GM12864 (cell line): Measurements from ENCODE around the gene PLCG2.

Experiments
- DNase-seq: peaks from one replicate; pipeline ENCODE4 v3.0.0-alpha.2; 2011; ENCODE audit warnings: low read depth
- H3K4me3 ChIP-seq: 2 replicates; pipeline ENCODE4 v1.5.1; 2011; ENCODE audit warnings: mild to moderate bottlenecking, low read depth, low read length, control low read depth
- TF ChIP-seq, protein P1 (sequence below): IDR thresholded peaks from 2 replicates; pipeline ENCODE4 v1.5.1; 2011; ENCODE audit warnings: low read depth, mild to moderate bottlenecking, moderate library complexity, low read length, control low read depth, inconsistent platforms; ENCODE audit errors: missing control alignments

The PLCG2 gene

DNA sequence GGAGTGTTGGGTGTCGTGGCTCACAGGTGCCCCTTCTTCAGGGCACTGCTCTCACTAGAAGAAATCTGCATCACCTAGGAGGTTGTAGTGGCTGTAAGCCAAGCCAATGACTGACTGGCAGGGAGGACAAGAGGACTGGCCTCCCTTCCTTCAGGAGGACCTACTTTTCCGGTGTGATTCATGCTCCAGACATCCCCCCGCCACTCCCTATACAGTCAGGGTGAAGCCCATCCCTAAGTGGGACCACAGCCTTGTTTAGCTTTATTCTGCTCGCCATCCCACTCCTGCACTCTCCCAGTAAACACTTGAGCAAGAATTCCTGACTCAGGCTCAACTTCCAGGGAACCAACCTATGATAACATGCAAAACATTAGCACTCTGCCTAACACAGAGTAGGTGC lies 67.0 kb downstream of the PLCG2 start:
- H3K4me3 ChIP-seq, result no peak overlapping the region
- no peak for DNase-seq
- TF ChIP-seq, protein P1, sequence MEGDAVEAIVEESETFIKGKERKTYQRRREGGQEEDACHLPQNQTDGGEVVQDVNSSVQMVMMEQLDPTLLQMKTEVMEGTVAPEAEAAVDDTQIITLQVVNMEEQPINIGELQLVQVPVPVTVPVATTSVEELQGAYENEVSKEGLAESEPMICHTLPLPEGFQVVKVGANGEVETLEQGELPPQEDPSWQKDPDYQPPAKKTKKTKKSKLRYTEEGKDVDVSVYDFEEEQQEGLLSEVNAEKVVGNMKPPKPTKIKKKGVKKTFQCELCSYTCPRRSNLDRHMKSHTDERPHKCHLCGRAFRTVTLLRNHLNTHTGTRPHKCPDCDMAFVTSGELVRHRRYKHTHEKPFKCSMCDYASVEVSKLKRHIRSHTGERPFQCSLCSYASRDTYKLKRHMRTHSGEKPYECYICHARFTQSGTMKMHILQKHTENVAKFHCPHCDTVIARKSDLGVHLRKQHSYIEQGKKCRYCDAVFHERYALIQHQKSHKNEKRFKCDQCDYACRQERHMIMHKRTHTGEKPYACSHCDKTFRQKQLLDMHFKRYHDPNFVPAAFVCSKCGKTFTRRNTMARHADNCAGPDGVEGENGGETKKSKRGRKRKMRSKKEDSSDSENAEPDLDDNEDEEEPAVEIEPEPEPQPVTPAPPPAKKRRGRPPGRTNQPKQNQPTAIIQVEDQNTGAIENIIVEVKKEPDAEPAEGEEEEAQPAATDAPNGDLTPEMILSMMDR, result no peak

DNA sequence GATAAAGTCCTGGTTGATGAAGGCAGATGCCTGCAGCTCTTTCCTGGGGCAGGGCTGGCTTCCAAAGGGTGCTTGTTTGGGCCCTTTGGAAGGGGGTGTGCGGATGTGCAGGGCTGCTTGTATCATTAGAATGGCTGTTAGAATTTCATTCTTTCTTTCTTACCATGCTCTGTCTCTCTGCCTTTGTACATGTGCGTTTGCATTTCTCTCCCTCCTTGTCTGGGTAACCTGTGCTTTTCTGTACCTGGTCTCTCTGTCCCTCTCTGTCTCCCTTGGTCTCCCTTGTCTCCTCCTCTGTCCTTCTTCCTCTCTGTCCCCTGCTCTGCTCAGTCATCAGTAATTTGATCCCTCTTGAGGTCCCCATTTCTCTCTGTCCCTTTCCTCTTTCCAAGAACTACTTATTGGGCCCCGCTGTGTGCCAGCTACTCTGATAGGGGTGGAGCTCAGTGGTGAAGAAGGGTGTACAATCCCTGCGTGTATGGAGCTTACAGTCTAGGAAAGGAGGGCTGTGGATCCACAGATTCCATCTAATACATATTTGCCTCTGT lies 69.3 kb downstream of the PLCG2 start:
- TF ChIP-seq, protein P1, result no peak
- no peak overlapping the region for H3K4me3 ChIP-seq
- no peak for DNase-seq

DNA sequence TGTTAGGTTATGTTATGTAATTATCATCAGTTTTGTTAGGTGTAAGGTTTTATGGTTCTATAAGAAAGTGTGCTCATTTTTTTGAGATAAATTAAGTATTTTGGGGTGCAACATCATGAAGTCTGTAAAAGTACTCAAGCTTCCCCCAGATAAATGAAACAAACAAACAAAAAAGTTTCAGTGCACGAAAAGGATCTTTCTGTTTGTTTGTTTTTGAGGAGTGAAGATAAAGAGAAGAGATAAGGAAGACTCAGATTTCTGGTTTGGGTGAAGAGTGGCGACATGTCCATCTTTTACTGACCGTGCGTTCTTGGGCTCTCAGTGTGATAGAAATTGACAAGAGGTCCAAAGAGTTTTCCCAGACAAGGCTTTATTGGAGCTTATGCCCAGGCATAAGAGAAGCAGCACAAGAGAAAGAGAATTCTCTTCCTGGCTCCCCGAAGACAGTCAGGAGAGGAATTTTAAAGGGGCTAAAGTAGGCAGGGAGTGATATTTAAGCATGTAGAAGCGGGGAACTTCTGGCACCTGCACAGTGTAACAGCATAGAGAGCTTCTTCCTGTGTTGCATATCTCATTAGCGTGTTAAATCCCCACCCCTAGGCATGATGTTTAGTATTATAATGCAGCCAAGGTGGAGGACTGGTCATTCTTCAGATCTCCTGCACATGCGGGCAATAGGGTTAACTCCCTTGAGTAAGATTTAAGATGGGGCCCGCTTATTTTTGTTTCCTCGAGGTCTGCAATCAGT lies 71.3 kb downstream of the PLCG2 start:
- TF ChIP-seq, protein P1, result no peak
- DNase-seq, result no peak
- H3K4me3 ChIP-seq, result no peak overlapping the region

GRCh38 chr16:81852347-81852746 lies 73.3 kb downstream of the PLCG2 start:
- TF ChIP-seq, protein P1, result no peak
- no peak overlapping the region for H3K4me3 ChIP-seq
- no peak for DNase-seq

DNA sequence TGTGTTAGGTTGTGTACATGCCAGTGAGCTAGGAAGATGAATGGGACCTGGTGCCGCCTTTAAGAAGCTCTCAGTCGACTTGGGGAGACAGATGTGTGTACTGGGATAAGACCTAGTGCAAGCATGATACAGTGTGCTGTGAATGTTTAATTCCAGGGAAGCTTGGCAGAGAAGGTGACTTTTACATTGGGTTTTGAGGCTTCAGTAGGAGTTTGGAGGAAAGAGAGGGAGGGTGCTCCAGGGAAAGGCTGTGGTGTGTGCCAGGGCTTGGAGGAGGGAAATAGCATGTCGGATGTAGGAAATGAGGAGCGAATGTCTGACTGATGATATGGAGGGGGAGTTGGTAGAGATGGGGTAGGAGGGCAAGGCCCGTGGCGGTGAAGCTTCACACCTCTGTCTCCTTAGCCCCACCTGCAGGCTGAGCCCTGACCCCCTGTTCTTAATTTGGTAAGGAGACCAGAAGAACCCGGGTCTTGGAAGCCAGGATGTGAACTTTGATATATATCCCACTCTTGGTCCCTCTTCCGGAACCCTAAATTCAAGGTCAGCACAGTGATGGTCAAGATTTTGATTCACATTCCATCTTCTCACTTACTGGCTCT lies 76.6 kb downstream of the PLCG2 start:
- no peak for DNase-seq
- TF ChIP-seq, protein P1, result peak; percentile 13
- no peak overlapping the region for H3K4me3 ChIP-seq

DNA sequence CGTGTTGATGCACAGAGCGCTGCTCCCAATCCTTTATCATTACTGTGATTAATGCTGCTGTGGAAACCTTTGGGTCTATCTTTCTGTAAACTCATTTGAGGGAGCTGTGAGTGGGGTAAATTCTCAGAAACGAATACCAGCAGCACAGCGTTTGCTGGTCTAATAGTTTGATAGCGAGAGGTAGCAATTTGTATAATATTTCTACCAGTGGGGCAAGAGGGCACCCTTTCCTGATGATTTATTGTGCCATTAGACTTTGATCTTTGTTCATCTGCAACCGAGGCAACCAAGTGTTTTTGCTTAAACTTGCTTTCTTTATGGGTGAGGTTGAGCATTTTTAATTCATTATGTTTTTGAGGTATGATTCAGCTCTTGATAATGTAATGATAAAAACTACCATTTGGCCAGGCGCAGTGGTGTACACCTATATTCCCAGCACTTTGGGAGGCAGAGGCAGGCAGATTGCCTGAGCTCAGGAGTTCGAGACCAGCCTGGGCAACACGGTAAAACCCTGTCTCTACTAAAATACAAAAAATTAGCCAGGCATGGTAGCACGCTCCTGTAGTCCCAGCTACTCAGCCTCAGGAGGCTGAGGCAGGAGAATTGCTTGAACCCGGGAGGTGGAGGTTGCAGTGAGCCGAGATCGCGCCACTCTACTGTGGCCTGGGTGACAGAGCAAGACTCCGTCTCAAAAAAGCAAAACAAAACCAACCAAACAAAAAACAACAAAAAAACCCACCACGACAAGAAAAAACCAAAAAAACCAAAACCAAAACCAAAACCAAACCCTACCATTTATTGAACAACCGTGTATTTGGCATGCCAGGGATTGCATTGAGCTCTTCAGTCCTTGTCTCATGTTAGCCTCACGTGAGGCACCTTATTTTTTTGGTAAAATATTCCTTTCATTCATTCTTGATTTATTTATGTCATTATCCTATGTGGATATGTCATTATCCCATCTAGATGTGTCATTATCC lies 81.5 kb downstream of the PLCG2 start:
- TF ChIP-seq, protein P1, result no peak
- no peak overlapping the region for H3K4me3 ChIP-seq
- DNase-seq, result no peak
